GM19193 (cell line): ENCODE data around the gene OBI1.

Experiments used
- POLR2A ChIP-seq: IDR thresholded peaks from 4 replicates; pipeline ENCODE4 v1.6.1; 2011; ENCODE audit not compliant: insufficient read depth, insufficient read length; ENCODE audit errors: extremely low read depth

The OBI1 gene

GRCh38 chr13:78600280-78600883 lies 58.6 kb downstream of the OBI1 start:
- no peak for TF ChIP-seq POLR2A

- TF ChIP-seq POLR2A, result no peak
Measured at GRCh38 chr13:78599645-78600279, 59.2 kb downstream of the OBI1 start.

GRCh38 chr13:78598966-78599644 lies 59.9 kb downstream of the OBI1 start:
- no peak for TF ChIP-seq POLR2A

GRCh38 chr13:78598116-78598781 lies 60.7 kb downstream of the OBI1 start:
- TF ChIP-seq POLR2A, result no peak

- no peak for TF ChIP-seq POLR2A
Measured at GRCh38 chr13:78597602-78597932, 61.4 kb downstream of the OBI1 start.

GRCh38 chr13:78596736-78597601 lies 62.0 kb downstream of the OBI1 start:
- TF ChIP-seq POLR2A, result no peak

GRCh38 chr13:78596399-78596735 lies 62.6 kb downstream of the OBI1 start:
- TF ChIP-seq POLR2A, result no peak

GRCh38 chr13:78595495-78596398 lies 63.2 kb downstream of the OBI1 start:
- TF ChIP-seq POLR2A, result no peak

- TF ChIP-seq POLR2A, result no peak
Measured at GRCh38 chr13:78594456-78594975, 64.4 kb downstream of the OBI1 start.

- no peak for TF ChIP-seq POLR2A
Measured at GRCh38 chr13:78593652-78594455, 65.1 kb downstream of the OBI1 start.

GRCh38 chr13:78593129-78593528 lies 65.8 kb downstream of the OBI1 start:
- TF ChIP-seq POLR2A, result no peak

- no peak for TF ChIP-seq POLR2A
Measured at GRCh38 chr13:78592584-78592983, 66.4 kb downstream of the OBI1 start.

- TF ChIP-seq POLR2A, result no peak
Measured at GRCh38 chr13:78589206-78589605, 69.7 kb downstream of the OBI1 start.

GRCh38 chr13:78587395-78587794 lies 71.6 kb downstream of the OBI1 start:
- TF ChIP-seq POLR2A, result no peak

GRCh38 chr13:78586706-78587105 lies 72.2 kb downstream of the OBI1 start:
- no peak for TF ChIP-seq POLR2A
